K562 (cell line): ENCODE data around the gene BMPR2. TPM values are rescaled to one million over a fixed set of nuclear protein-coding genes. Genes with fewer than 3 reads are reported as not detected.

Source experiments
- ATAC-seq: fragments of 200-7000 bp; cut with Tn5 transposase; 3 replicates; pipeline ENCODE4 v1.9.1; 2020; ENCODE audit warnings: moderate library complexity
- BruUV-seq: library from RNA; stranded (reverse); fragments of 400-500 nt; replicated peaks from 2 replicates; lab custom pipeline; 2021; lab: Mats Ljungman, UMichigan
- CTCF ChIA-PET: fragments of 300-600 bp; formaldehyde crosslinking; extraction: SDS; loops from one replicate; lab custom pipeline; 2021; ENCODE audit warnings: low intra/inter-chr PET ratio; lab: Yijun Ruan, JAX
- POLR2A ChIA-PET: fragments of 300-600, 350-650 bp; sonication (Branson Sonifier 250); formaldehyde crosslinking; extraction: SDS; loops from one replicate; lab custom pipeline; 2021; ENCODE audit warnings: antibody characterized with exemption, inconsistent platforms; lab: Yijun Ruan, JAX
- DNase-seq, 4 experiments: peaks; one replicate each; pipeline versions ENCODE4 v3.0.0 to v3.0.0-alpha.2; 2011 to 2018; ENCODE audit warnings: low spot score in 3 of 4, mixed read lengths in 3 of 4; ENCODE audit errors: extremely low read depth in 1 of 4
- FAIRE-seq: peaks from 2 replicates; lab custom pipeline; 2011; peaks lifted over from hg19 to GRCh38; lab: Jason Lieb, UNC
- H2AFZ ChIP-seq: 2 replicates; pipeline ENCODE4 v1.6.0; 2011; ENCODE audit warnings: low read depth, low read length, control low read depth, inconsistent platforms
- H3K27ac ChIP-seq: fragments of 200-600 bp; 3 replicates; pipeline ENCODE4 v1.8.0; 2011; ENCODE audit warnings: low read depth, mild to moderate bottlenecking, control low read depth, inconsistent platforms, low read length, moderate library complexity, mixed read lengths; ENCODE audit errors: extremely low read depth
- H3K27me3 ChIP-seq, 2 experiments: fragments of 300-600 bp in 1 of 2; 2 replicates in 1 of 2; 3 replicates in 1 of 2; pipeline versions ENCODE4 v1.6.0 to v1.8.0; 2011; ENCODE audit warnings: inconsistent platforms in 2 of 2, low read length in 2 of 2, mild to moderate bottlenecking in 1 of 2, mixed read lengths in 1 of 2, moderate library complexity in 1 of 2; ENCODE audit not compliant: control insufficient read depth in 2 of 2, insufficient read depth in 2 of 2
- H3K36me3 ChIP-seq: fragments of 300-600 bp; 3 replicates; pipeline ENCODE4 v1.8.0; 2011; ENCODE audit warnings: mild to moderate bottlenecking, low read length, inconsistent platforms; ENCODE audit not compliant: control insufficient read depth, insufficient read depth
- H3K4me1 ChIP-seq, 2 experiments: fragments of 200-600 bp in 1 of 2; replicated peaks in 1 of 2; 2 replicates in 1 of 2; 3 replicates in 1 of 2; pipeline versions ENCODE4 v1.5.1 to v1.8.0; 2011; ENCODE audit warnings: inconsistent platforms in 2 of 2, low read length in 2 of 2, mild to moderate bottlenecking in 1 of 2, mixed read lengths in 1 of 2, moderate library complexity in 1 of 2; ENCODE audit not compliant: control insufficient read depth in 2 of 2, insufficient read depth in 2 of 2
- H3K4me2 ChIP-seq: 2 replicates; pipeline ENCODE4 v1.6.1; 2011; ENCODE audit warnings: low read length, control low read depth, inconsistent platforms, mixed read lengths; ENCODE audit not compliant: insufficient read depth
- H3K4me3 ChIP-seq: fragments of 200-600 bp; sonication (generic), shearing (Covaris generic); 2 replicates; pipeline ENCODE4 v1.5.1; 2016; ENCODE audit warnings: control low read depth, inconsistent platforms
- H3K79me2 ChIP-seq: fragments of 200-600 bp; 3 replicates; pipeline ENCODE4 v1.8.0; 2011; ENCODE audit warnings: low read length, inconsistent platforms; ENCODE audit not compliant: control insufficient read depth, insufficient read depth
- H3K9ac ChIP-seq, 2 experiments: 2 replicates each; pipeline versions ENCODE4 v1.6.0 to v1.6.1; 2011; ENCODE audit warnings: low read depth in 2 of 2, low read length in 2 of 2, control low read depth in 1 of 2, inconsistent platforms in 1 of 2, mild to moderate bottlenecking in 1 of 2, mixed read lengths in 1 of 2; ENCODE audit not compliant: insufficient read depth in 1 of 2
- H3K9me1 ChIP-seq: one replicate; pipeline ENCODE4 v1.6.0; 2011; ENCODE audit warnings: inconsistent platforms, mild to moderate bottlenecking, low read length, moderate library complexity; ENCODE audit not compliant: control insufficient read depth, insufficient read depth
- H3K9me3 ChIP-seq: replicated peaks from 2 replicates; pipeline ENCODE4 v1.5.1; 2011; ENCODE audit warnings: low read depth, low read length, inconsistent platforms; ENCODE audit not compliant: control insufficient read depth, insufficient read depth
- H4K20me1 ChIP-seq: replicated peaks from 2 replicates; pipeline ENCODE4 v1.6.1; 2011; ENCODE audit warnings: low read length, inconsistent platforms, mixed read lengths; ENCODE audit not compliant: control insufficient read depth, insufficient read depth
- CBX8 ChIP-seq: fragments of 200-600 bp; sonication (generic); IDR thresholded peaks from 2 replicates; pipeline ENCODE4 v1.6.1; 2012; ENCODE audit warnings: borderline replicate concordance, mixed run types, low read depth, mild to moderate bottlenecking, moderate library complexity, mixed read lengths, low read length, control low read depth, inconsistent platforms; ENCODE audit not compliant: poor library complexity, severe bottlenecking; ENCODE audit errors: extremely low read depth
- CHD4 ChIP-seq: fragments of 200-600 bp; sonication (generic); IDR thresholded peaks from 3 replicates; pipeline ENCODE4 v1.6.1; 2012; ENCODE audit warnings: low read depth, mild to moderate bottlenecking, mixed read lengths, low read length, inconsistent platforms; ENCODE audit not compliant: insufficient read depth, insufficient replicate concordance, poor library complexity, severe bottlenecking
- GTF2B ChIP-seq: IDR thresholded peaks from 2 replicates; pipeline ENCODE4 v1.6.1; 2011; ENCODE audit not compliant: insufficient read length; ENCODE audit errors: extremely low read depth
- HEY1 ChIP-seq: fragments of 250-450 bp; sonication (Bioruptor Pico); IDR thresholded peaks from 2 replicates; pipeline ENCODE4 v1.5.0; 2020; ENCODE audit warnings: mild to moderate bottlenecking, moderate library complexity, borderline replicate concordance
- NFE2 ChIP-seq: IDR thresholded peaks from 2 replicates; pipeline ENCODE4 v1.6.1; 2014; ENCODE audit warnings: antibody characterized with exemption, low read depth
- POU5F1 ChIP-seq: fragments of 150-350 bp; IDR thresholded peaks from 2 replicates; pipeline ENCODE4 v1.6.1; 2014; ENCODE audit warnings: borderline replicate concordance, low read length, low read depth, mild to moderate bottlenecking; ENCODE audit not compliant: partially characterized antibody
- SNAPC5 ChIP-seq: fragments of 250-450 bp; sonication (Bioruptor Pico); IDR thresholded peaks from 2 replicates; pipeline ENCODE4 v1.8.0; 2021; ENCODE audit warnings: moderate library complexity, mild to moderate bottlenecking, inconsistent platforms
- TGIF2 ChIP-seq: sonication (generic); formaldehyde crosslinking; IDR thresholded peaks from 2 replicates; pipeline ENCODE4 v1.8.1; 2022; ENCODE audit warnings: mild to moderate bottlenecking, missing genetic modification reagents, moderate library complexity
- TSHZ1 ChIP-seq: fragments of 250-450 bp; sonication (Bioruptor Pico); IDR thresholded peaks from 2 replicates; pipeline ENCODE4 v1.4.0; 2020; ENCODE audit warnings: mild to moderate bottlenecking, moderate library complexity
- ZBTB34 ChIP-seq: fragments of 250-450 bp; sonication (Bioruptor Pico); IDR thresholded peaks from 2 replicates; pipeline ENCODE4 v1.8.0; 2021; ENCODE audit warnings: mild to moderate bottlenecking, moderate library complexity
- ZNF592 ChIP-seq: fragments of 450-650 bp; IDR thresholded peaks from 2 replicates; pipeline ENCODE4 v1.6.1; 2017; ENCODE audit warnings: antibody characterized with exemption, mild to moderate bottlenecking
- WGBS: fragments of 100-300 bp; shearing (Covaris generic); methylation state at CpG from one replicate; pipeline ENCODE4 v1.1.6; 2016; ENCODE audit warnings: low coverage, mixed read lengths; ENCODE audit not compliant: insufficient coverage; ENCODE audit errors: missing lambda C conversion rate; 5-methylcytosine and 5-hydroxymethylcytosine counted together
- in situ Hi-C: fragments of 300-500 bp; cut with MboI; formaldehyde crosslinking; loops from 4 replicates; pipeline ENCODE4 v1.15.0; 2018; ENCODE audit warnings: inconsistent platforms, mixed read lengths
- intact Hi-C: fragments of 100-400 bp; cut with micrococcal nuclease; formaldehyde crosslinking; loops from 2 replicates; pipeline ENCODE4 v1.14.2; 2022
- polyA plus RNA-seq, 8 experiments: library from polyadenylated mRNA; depleted of rRNA in 4 of 8; stranded (reverse) in 5 of 8; unstranded in 3 of 8; fragments of >200 nt; fragmentation: Nextera tagmentation in 2 of 8; fragmentation: Illumina TruSeq in 1 of 8; extraction: Ambion mirVana in 2 of 8; extraction: Trizol in 1 of 8; gene quantifications; 2 replicates each; pipeline versions ENCODE4 v1.2.1 to v1.2.3, GENCODE V29; 2011 to 2014; ENCODE audit warnings: inconsistent platforms in 1 of 8, missing spikeins in 1 of 8
- total RNA-seq, 7 experiments: library from RNA; depleted of rRNA in 6 of 7; stranded (reverse); fragments of >200 nt in 6 of 7; fragmentation: Illumina TruSeq in 2 of 7; extraction: Trizol in 2 of 7; gene quantifications; 2 replicates each; pipeline versions ENCODE4 v1.2.1 to v1.2.3, GENCODE V29; 2011 to 2021; ENCODE audit warnings: low replicate concordance in 1 of 7

The BMPR2 gene
- total and polyA plus RNA-seq, 9 of the 15 experiments (the other 6 are each of a cell fraction or from before 2014, with no cell fraction given) = 0.73 to 5.0 (median 3.3) TPM

GRCh38 chr2:202541137-202541536, 165.0 kb downstream of the BMPR2 start:
- Histone ChIP-seq H3K79me2 (no peaks in the 10 kb centered on the region), H3K4me3 (no peak overlapping the region), H3K27ac (no peak overlapping the region), H3K9me1 (no peaks in the 10 kb centered on the region), H3K4me1 (no peaks in the 10 kb centered on the region), H3K36me3 (no peaks in the 10 kb centered on the region), H4K20me1 (no peaks in the 10 kb centered on the region), H3K9ac (no peak overlapping the region), H3K9me3 (no peaks in the 10 kb centered on the region), H3K4me2 (no peak overlapping the region), H2AFZ (no peak overlapping the region), H3K27me3 (no peaks in the 10 kb centered on the region)
- intact Hi-C loops = no loop called here
- in situ Hi-C loops = no loop called here
- CTCF ChIA-PET = no interaction called here
- BruUV-seq = no TSS peak
- FAIRE-seq (no peak), DNase-seq (no peak), ATAC-seq (no peak)
- POLR2A ChIA-PET = no interaction called here
- WGBS = 70% methylated on average over 3 of the region's 3 CpGs
- no peak for TF ChIP-seq CHD4
- no peak for TF ChIP-seq TGIF2 (CRISPR knock-in tag)
- no peak for TF ChIP-seq HEY1
- TF ChIP-seq NFE2 = no peak
- no peak for TF ChIP-seq TSHZ1 (CRISPR knock-in tag)
- no peak for TF ChIP-seq ZBTB34 (CRISPR knock-in tag)
- TF ChIP-seq POU5F1 = no peak
- no peak for TF ChIP-seq SNAPC5
- TF ChIP-seq ZNF592 = no peak
- TF ChIP-seq GTF2B = no peak
- TF ChIP-seq CBX8 = no peak
